HG02852 (cell line): ENCODE measurements around the gene CGRRF1.

ENCODE experiments used
- ATAC-seq: cut with Tn5 transposase; IDR thresholded peaks from one replicate; pipeline ENCODE4 v1.9.1; 2021; ENCODE audit warnings: mild to moderate bottlenecking, moderate library complexity; ENCODE audit not compliant: unreplicated experiment

Gene CGRRF1

GRCh38 chr14:54572316-54572715 is 62.6 kb downstream of the CGRRF1 start:
- ATAC-seq, result no peak

GRCh38 chr14:54574528-54574927 is 64.8 kb downstream of the CGRRF1 start:
- ATAC-seq, result no peak

- ATAC-seq, result no peak
Observed at GRCh38 chr14:54577494-54577893, 67.8 kb downstream of the CGRRF1 start.

- no peak for ATAC-seq
Observed at GRCh38 chr14:54577977-54578376, 68.3 kb downstream of the CGRRF1 start.

- no peak for ATAC-seq
Observed at GRCh38 chr14:54579621-54580020, 69.9 kb downstream of the CGRRF1 start.

- ATAC-seq, result no peak
Observed at GRCh38 chr14:54580933-54581332, 71.2 kb downstream of the CGRRF1 start.

GRCh38 chr14:54582334-54582733 is 72.6 kb downstream of the CGRRF1 start:
- ATAC-seq, result no peak

- no peak for ATAC-seq
Observed at GRCh38 chr14:54584097-54584496, 74.4 kb downstream of the CGRRF1 start.

- no peak for ATAC-seq
Observed at GRCh38 chr14:54585214-54585613, 75.5 kb downstream of the CGRRF1 start.
